ENCODE results near the gene DYNLT3.

The DYNLT3 gene

DNA sequence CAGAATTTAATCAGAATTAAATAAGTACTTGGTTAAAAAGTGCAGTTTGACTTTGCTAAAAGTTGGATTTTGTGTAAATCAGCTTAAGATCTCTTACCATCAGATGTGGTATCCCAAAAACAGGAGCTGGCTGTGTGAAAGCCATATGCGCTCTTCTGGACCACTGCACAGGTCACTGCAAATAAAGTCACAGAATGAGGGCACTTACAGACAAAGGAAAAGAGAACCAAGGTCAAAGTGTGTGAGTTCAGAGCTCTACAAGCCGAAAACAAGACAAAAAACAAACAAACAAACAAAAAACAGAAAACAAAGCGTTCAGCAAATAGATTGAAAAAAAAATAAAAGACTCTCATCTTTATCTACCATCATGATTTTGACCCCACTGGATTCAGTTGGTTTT lies 6.4 kb downstream of the DYNLT3 start:
- DNase-seq = no peak

DNA sequence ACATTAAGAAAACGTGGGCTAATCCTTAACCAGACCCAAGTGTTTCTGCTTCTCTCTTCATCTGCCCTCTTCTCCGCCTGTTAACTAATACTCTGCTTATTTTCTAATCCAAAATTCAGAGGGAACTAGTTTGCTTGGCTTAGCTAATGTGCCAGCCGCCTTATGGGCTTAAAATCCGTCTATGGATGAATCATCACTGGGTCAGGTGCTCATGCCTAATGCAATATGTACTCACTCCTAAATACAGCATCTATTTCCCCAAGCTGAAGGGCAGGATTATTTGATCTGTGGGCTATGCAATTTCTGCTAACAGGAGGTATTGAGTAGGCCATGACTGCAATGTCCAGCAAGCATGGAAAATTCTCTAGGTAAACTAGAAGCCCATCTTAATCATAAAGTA lies 12.4 kb downstream of the DYNLT3 start:
- DNase-seq = no peak

DNA sequence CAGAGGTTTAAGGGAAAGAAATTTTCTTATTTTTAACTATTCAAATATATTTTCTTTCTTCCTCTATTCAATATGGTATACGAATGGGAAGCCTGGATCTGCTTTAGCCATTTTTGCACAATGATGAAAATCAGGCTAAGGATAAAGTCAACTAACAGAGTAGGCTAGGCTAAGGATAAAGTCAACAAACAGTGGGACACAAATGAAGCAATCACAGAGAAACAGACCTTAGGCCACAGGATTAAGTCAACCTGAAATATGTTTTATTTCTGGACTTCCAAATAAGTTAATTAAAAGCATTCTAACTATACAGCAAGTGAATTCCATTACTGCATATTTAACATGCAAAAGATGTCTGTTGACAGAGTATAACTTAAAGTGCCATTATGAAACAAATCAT lies 17.0 kb downstream of the DYNLT3 start:
- DNase-seq = no peak

DNA sequence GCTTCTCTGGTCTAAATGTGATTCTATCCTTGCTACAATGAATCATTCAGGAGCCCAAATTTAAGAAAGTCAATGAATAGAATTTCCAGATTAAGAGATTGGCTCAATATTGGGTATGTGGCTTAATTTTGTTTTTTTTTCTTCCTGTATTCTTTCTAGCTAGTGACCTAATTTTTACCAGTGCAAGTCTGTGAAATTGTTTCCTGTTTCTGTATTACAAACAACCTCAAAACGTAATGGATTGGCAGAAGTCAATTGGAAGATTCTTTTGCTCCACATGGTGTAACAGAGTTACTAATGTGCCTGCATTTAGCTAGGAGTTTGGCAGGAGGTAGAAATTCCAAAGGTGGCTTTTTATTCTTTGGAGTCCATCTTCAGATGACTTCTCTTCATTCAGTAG lies 17.6 kb downstream of the DYNLT3 start:
- DNase-seq = no peak

DNA sequence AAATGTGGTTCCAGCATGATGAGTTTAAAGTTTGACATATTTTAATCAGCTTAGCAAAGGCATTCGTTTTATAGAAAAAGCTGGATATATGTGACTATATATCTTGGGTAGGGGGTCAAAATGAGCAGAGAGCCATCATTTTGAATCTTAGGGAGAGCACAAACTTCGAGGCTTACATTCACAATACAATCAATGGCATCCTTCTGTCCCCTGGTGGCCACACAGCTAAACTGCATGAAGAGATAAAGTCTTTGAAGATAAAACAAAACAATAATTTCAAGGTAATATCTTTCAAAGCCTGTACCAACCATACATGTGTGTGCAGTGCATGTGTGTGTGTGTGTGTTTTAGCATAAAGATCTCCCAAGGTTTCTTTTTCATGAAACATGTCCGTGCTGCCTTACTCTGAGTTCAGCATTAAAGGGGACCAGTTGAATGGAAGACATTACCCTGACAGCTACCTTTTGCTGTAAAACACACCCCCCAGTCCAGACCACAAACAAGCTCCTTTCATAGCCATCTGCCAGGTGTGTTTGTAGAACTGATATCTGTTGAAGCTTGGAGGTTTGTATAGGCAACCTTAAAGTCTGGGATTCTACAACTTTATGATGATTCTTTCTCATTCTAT lies 22.0 kb downstream of the DYNLT3 start:
- peak; percentile 45 for DNase-seq

DNA sequence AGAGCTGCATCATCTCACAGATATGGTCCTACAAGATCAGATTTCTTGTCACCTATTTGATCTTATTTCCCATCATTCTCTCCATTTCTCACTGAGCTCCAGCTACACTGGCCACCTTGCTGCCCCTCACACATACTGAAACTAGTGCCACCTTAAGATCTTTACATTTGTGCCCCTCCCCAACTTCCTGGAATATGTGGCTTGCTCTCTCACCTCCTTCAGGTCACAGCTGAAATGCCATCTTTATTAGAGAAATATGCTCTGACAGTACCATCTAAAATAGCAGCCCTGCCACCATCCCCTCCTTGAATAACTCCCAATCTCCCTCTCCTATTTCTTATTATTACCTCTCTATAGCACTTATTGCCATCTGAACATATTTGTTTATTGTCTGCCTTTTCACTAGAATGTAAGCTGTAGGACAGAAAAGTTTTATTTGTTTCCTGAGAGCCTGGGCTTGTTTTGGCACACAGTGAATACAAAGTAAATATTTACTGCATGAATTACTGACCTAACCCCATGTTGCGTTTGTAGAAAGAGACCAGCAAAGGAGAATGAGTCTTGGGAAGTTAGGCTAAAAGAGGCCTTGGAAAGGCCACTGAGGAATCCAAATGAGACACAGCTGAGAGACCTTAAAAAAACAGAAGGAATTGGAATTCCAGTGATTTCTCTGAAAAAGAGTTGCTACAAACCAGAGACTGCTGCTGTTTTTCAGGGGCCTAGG lies 22.7 kb downstream of the DYNLT3 start:
- no peak for DNase-seq

DNA sequence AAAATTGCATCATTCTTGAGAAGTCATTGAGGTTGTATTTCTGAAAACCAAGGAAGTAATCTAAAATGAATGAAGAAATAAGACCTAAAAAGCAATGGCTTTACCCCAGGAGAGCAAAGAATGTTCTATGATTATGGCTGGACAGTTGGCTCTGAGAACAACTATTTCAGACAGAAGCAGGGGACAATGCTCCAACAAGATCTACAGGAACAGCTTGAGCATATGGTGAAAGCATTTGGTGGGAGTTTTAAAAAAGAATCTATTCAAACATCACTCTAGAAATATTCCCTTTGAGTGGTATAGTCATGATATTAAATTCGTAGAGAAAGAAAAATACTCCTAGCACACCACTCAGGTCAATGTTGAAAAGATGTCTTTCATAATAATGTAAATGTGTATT lies 26.7 kb downstream of the DYNLT3 start:
- DNase-seq = peak; percentile 14

DNA sequence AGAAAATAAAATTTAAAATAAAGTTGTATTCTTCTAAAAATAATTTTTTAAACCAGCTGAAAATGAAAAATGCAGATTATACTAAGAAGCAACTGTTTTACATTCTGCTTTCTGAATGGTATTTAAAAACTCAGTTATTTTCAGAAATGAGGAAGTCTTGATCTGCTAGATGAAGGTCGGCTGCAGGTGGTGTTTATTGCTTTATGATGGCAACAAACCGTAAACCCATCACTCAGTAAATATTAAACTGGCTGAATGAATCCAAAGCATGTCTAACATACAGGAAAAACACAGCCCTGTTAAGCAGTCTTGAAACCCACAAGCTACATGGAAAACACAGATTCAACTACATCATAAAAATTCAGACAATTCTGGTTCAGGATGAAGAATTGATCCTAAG lies 29.3 kb downstream of the DYNLT3 start:
- peak; percentile 64 for DNase-seq

DNA sequence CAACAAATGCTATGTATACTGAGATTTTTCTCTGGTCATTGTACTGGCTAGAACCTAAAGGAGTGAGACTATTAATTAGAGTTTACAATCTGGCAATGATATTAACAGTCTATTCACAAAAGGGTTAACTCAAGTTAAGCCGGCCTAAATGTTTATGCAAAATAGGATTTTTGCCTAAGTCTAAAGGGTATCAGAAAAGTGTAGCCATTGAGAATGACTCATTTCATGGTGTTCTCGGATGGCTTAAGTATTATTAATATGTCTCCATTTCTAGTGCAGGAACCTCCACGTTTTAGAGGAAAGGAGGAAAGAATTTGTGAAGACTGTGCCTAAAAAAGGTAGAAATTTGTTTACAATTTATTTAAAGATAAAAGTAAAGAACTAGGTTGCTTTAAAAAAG lies 29.8 kb downstream of the DYNLT3 start:
- no peak for DNase-seq

DNA sequence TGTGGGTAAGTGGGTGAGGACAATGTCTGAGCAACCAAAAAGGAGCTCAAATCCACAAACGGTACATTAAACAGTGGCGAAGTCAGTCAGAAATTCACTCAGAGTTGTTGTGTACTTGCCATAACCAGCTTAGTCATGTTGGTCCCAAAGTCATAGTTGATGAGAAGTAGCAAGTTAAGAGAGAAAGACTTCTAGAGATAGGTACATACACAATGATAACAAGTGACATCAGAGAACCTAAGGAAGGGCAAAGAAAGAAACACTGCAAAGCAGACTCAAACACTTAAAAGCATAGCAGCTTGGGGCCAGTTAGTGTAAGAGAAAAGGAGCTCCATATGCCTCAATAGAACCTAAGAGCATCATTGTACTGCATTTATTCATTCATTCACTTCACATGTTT lies 30.2 kb downstream of the DYNLT3 start:
- no peak for DNase-seq

DNA sequence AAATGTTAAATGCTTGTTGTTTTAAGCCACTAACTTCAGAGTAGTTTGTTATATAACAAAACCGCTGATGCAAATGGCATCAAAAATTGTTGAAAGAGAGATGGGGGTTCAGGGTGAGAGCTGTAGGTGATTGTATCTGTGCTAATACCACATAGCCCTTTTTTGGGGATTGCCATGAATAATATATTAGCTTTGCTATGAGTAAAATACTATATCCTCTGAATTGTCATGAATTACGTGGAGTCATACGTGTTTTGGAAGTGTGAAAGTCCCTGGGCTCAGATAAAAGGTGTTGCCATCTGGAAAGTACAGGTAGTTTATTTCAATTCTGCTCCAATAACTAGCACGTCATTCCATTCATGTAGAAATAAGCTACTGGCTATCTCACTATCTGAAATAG lies 30.6 kb downstream of the DYNLT3 start:
- no peak for DNase-seq

DNA sequence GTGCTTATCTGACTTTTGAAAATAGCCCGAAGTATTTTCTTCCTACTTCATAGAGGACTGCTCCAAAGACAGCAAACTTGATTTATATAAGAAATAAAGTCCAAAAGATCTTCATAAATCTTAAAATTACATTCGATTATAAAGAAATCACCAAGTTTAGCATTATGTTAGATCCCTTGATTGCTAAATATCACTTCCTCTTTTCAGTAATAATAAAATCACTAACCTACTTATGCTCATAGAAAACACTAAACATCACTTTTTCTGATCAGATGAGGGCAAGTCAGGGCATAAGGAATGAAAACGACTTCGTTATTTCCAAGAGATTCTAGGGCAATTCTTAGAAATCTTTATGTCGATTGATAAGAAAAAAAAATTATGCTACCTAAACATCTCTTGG lies 32.0 kb downstream of the DYNLT3 start:
- no peak for DNase-seq

DNA sequence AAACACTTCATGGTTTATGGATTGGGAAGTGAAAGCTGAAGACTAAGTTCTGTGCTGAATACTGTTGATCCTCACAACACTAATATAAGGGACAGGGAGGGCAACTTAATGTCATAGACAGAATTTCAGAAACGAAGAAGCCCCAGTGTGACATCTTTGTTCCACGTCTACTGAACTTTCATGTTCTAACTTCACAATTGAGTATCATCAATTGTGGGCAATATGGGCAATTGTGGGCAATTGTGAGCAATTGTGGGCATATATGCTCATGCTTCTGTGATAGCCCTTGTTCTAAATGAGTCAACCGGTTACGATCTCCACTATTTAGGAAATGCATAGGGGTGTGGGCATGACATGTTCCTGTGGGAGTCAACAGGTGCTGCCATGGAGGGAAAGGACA lies 33.8 kb downstream of the DYNLT3 start:
- DNase-seq = no peak

DNA sequence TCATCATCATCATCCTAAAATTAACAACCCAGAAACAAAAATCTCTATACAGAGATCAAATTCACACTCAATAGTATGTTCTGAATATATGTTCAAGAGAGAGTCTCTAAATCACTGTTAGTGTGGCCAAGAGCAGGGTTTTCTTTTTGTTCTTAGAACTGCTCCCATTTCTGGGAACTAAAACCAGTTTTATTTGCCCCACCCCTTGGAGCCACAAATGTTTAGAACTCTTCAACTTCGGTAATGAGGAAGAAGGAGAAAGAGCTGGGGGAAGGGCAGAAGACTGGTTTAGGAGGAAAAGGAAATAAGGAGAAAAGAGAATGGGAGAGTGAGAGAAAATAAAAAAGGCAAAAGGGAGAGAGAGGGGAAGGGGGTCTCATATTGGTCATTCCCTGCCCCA lies 35.3 kb downstream of the DYNLT3 start:
- DNase-seq = no peak

DNA sequence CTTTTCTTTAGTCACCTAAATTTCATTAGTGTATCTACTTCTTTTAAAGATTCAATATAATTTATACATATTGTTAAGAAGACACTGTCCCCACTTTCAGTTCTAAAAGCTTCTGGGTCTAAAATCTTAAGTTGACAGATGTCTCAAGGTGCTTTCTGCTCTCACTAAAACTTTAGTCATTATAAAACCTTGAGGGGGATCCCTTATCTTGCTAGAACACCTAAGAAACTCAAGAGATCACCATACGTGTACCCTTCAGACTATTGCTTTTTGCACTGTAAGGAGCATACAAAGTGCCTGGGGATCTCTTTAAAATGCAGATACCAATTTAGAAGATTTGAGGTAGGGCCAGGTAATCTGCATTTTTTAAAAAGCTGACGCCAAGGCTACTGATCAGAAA lies 37.4 kb downstream of the DYNLT3 start:
- DNase-seq = no peak

DNA sequence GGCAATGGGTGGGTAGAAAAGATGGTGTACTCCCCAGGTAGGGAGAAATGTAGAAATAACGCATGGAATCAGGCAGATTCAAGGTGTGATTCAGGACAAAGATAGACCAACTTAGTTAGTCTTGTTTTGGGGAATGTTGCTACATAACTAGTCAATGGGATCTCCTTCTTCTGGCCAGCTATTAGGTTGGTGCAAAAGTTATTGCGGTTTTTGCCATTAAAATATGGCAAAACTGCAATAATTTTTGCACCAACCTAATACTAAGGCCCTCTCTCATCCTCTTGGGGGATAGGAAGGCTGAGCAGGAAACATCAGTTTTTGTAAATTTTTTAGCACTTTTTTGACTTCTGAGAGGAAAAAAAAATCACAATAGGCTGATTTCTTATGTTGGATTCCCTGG lies 44.3 kb downstream of the DYNLT3 start:
- DNase-seq = no peak

DNA sequence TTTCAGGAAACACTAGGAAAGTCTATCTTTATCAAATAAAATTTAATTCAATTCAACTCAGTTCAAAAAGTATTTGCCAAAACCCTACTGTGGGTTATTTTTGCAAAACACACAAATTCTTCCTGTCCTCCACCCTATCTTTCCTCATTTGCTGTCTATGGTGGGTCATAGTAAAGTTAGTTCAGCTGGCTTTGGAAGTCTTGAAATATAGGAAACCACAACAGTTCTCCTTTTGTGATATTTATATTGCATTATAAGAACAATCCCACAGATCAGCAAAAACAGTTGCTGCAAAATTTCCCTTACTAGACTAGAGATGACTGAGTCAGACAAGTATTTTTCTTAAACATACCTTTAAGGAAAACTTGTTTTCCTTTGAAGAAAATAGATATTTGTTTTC lies 45.3 kb downstream of the DYNLT3 start:
- no peak for DNase-seq

DNA sequence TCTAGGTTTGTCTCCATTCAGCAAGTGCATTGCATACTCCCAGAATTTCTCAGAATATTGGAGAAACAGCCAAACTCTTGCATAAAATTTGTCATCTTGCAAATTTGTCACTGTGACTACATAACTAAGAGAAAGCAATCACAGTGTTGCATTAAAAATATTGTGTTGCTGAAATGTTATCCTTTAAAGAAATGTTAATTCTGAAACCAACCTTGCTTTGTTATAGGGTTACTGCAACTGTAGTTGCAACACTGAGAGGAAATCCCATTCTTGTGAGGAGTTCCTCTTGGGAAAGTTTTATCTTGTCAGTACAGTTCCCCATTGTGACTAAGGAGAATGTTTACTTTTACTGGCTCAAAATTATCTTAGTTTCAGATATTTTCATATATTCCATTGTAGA lies 46.7 kb downstream of the DYNLT3 start:
- DNase-seq = no peak

DNA sequence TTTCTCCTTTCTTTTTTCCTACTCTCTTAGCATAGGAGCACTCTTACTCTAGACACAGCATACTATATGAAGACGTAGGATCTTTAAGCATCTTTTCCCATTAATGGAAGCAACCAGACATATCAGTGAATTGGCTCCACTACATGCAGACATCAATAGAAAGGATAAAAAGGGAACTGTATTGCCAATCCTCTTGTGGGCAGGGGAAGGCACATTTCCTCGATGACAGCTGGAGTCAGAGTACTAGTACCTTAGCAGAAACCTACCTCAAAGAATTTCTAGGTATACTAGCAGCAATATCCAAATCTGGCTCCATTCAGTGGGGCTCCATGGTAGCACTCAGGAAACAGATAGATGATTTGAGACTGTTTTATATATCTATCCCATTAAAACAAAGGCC lies 47.4 kb downstream of the DYNLT3 start:
- no peak for DNase-seq

DNA sequence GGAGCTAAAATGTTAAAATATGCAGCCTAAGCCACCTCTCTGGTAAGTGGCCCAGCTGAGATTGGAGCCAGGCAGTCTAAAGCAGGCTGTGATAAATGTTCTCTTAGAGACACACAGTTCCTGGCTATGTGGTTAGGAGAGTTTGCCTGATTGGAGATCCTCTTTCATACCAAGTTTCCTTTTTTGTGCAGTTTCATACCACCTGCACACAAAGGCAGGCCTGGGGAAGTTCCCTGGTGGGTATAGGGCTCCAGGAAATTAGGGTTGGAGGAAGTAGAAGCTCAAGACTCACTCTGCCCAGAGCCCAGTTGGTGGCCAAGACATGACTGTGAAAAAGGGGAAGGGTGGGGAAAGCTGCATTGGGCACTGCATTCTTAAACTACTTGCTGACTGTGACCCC lies 50.6 kb downstream of the DYNLT3 start:
- DNase-seq = no peak

DNA sequence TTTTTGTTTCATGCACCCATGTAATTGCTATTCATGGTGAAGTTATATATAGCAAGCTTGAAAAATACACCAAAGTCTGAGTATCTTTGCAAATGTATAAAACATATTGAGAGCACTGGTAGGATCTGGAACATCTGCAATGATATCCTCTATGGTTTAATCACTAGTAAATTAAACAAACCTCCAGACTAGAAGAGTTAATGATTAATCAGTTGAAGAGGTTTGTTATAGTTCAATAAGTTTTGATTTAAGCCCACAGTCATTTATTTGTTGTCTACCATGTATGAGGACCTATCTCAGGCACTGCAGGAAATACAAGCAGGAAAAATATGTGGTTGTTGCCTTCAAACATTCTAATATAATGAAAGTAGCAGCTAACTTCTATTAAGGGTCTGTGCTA lies 51.1 kb downstream of the DYNLT3 start:
- no peak for DNase-seq

Data from NCI-H1694 treated with DMSO at 0.1 percent for 48 hours (cell line).